ENCODE results near the gene SYPL1.

DNA sequence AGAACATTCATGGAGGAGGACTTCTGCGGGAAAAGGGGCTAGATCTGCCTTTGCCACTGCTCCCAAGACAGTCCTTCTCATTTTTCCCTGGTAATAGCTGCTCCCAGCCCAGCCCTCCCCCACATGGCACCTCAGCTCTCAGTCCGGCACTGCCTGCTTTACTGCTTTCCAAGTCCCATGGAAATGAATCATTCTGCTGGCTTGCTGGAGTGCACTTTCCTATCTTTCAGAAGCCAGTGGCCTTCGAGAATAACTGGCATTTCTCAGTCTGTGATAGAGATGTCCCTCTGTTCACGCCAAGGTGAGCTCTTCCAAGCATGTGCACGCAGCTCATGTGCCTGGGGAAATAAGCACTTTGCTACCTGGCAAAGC, 61.4 kb downstream of the SYPL1 start:
- TF ChIP-seq POLR2AphosphoS5 (IDR thresholded peaks at IDR 0.05; ENCODE audit: low read depth, low read length), result no peak
- TF ChIP-seq, protein P1, sequence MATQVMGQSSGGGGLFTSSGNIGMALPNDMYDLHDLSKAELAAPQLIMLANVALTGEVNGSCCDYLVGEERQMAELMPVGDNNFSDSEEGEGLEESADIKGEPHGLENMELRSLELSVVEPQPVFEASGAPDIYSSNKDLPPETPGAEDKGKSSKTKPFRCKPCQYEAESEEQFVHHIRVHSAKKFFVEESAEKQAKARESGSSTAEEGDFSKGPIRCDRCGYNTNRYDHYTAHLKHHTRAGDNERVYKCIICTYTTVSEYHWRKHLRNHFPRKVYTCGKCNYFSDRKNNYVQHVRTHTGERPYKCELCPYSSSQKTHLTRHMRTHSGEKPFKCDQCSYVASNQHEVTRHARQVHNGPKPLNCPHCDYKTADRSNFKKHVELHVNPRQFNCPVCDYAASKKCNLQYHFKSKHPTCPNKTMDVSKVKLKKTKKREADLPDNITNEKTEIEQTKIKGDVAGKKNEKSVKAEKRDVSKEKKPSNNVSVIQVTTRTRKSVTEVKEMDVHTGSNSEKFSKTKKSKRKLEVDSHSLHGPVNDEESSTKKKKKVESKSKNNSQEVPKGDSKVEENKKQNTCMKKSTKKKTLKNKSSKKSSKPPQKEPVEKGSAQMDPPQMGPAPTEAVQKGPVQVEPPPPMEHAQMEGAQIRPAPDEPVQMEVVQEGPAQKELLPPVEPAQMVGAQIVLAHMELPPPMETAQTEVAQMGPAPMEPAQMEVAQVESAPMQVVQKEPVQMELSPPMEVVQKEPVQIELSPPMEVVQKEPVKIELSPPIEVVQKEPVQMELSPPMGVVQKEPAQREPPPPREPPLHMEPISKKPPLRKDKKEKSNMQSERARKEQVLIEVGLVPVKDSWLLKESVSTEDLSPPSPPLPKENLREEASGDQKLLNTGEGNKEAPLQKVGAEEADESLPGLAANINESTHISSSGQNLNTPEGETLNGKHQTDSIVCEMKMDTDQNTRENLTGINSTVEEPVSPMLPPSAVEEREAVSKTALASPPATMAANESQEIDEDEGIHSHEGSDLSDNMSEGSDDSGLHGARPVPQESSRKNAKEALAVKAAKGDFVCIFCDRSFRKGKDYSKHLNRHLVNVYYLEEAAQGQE (IDR thresholded peaks at IDR 0.05; ENCODE audit: insufficient read depth in 1 of 2, low read depth in 2 of 2, low read length in 2 of 2), result no peak
- TF ChIP-seq SIN3A (IDR thresholded peaks at IDR 0.05; ENCODE audit: borderline replicate concordance, insufficient read depth, low read length), result no peak

Measured in PFSK-1 (cell line).